ENCODE measurements around the gene PRKCI.

- TF ChIP-seq CTCF (IDR thresholded peaks at IDR 0.05 in 2 of 3, conservative IDR thresholded peaks at IDR 0.05 in 1 of 3; ENCODE audit: borderline replicate concordance in 1 of 3, insufficient read depth in 1 of 3, low read depth in 2 of 3, low read length in 2 of 3): no peak
- TF ChIP-seq POLR2A (IDR thresholded peaks at IDR 0.05; ENCODE audit: borderline replicate concordance, extremely low read depth, insufficient read depth, insufficient read length): no peak
- no peak for TF ChIP-seq REST (IDR thresholded peaks at IDR 0.05; ENCODE audit: low read depth)
- TF ChIP-seq MAX (IDR thresholded peaks at IDR 0.05): no peak
These were observed 10.0 kb downstream of the PRKCI start for GRCh38 chr3:170232266-170232665.

Measured in HCT116 (cell line).